ENCODE measurements around the gene GUCD1.

GRCh38 chr22:24502034-24502433 is 52.9 kb downstream of the GUCD1 start:
- TF ChIP-seq CTCF (IDR thresholded peaks at IDR 0.05; ENCODE audit: insufficient read depth, low read depth, low read length) = no peak
- no peak for TF ChIP-seq EZH2 (IDR thresholded peaks at IDR 0.05; ENCODE audit: insufficient read depth, low read length)

Data from astrocyte (in vitro differentiated cells and primary cell).